Bone marrow (tissue), 2 donors: Measurements from ENCODE around the gene IKZF5.
A peak's percentile ranks its signal among the peaks of the same experiment; 100 is the strongest.

Experiments used
- DNase-seq, 2 donors: peaks; one replicate each; lab custom pipeline; 2025; lab: John Stamatoyannopoulos, UW

IKZF5 gene

DNA sequence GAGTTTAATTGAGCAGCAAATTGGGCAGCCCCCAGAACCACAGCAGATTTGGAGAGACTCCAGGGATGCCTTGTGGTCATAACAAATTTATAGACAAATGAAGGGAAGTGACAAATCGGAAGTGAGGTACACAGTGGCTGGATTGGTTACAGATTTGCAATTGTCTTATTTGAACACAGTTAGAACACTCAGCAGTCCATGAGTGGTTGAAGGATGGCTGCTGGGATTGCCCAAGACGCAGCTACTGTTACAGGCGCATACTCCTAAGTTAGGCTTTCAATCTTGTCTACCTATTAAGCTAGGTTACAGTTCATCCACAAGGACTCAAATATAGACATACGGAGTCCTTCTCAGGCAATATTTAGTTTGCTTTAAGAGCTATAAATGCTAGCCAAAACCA lies 7.6 kb upstream of the IKZF5 start:
- no peak for DNase-seq

DNA sequence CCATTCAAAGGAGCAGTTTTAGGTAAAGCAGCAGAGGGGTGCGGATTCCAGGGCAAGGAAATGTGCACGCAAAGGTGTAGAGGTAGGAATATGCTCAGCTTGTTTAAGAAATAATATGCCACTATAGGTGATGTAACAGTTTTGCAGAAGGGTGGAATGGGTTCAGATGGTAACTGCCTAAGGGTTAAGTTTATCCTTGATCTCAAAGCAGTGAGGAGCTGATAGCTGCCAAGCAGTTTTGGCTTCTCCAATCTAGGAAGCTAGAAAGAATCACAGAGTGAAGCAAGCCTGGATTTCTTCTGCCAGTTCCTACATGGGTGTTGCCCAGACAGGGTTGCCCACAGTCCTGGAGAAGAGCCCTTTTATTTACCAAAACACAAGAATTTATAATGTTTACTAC lies 6.2 kb upstream of the IKZF5 start:
- DNase-seq: no peak

DNA sequence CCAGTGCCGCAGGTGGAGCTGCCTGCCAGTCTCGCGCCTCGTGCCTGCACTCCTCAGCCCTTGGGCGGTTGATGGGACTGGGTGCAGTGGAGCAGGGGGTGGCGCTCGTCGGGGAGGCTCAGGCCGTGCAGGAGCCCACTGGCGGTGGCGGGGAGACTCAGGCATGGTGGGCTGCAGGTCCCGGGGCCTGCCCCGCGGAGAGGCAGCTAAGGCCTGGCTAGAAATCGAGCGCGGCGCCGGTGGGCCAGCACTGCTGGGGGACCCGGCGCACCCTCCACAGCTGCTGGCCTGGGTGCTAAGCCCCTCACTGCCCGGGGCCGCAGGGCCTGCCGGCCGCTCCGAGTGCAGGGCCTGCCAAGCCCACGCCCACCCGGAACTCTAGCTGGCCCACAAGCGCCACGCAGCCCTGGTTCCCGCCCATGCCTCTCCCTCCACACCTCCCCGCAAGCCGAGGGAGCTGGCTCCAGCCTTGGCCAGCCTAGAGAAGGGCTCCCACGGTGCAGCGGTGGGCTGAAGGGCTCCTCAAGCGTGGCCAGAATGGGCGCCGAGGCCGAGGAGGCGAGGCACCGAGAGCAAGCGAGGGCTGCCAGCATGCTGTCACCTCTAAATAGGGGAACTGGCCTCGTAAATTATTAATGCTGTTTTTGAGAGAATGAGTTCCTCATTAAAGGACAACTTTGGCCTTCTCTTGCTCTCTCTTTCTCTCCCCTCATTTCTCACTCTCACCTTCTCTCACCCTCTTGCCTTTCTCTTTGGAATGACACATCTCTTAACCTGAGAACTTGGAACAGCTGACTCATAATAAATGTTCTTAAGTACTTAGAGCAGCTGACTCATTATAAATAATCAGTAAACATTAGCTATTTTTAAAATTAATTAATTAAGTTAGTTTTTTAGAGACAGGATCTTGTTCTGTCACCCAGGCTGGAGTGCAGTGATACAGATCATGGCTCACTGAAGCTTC lies 5.1 kb upstream of the IKZF5 start:
- DNase-seq: no peak

DNA sequence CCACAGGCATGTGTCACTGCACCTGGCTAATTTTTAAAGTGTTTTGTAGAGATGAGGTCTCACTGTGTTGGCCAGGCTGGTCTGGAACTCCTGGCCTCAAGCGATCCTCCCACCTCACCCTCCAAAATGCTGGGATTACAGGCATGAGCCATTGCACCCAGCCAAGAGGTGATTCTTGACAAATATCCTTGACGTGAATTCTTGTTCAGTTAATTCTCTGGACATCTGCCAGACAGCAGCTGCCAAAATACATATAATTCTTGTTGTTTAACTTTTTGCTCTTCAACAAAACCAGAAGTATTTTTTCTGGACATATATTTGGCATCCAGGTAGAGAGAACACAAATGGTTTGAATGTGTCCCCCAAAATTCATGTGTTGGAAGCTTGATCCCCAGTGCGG lies 3.4 kb upstream of the IKZF5 start:
- DNase-seq: no peak

DNA sequence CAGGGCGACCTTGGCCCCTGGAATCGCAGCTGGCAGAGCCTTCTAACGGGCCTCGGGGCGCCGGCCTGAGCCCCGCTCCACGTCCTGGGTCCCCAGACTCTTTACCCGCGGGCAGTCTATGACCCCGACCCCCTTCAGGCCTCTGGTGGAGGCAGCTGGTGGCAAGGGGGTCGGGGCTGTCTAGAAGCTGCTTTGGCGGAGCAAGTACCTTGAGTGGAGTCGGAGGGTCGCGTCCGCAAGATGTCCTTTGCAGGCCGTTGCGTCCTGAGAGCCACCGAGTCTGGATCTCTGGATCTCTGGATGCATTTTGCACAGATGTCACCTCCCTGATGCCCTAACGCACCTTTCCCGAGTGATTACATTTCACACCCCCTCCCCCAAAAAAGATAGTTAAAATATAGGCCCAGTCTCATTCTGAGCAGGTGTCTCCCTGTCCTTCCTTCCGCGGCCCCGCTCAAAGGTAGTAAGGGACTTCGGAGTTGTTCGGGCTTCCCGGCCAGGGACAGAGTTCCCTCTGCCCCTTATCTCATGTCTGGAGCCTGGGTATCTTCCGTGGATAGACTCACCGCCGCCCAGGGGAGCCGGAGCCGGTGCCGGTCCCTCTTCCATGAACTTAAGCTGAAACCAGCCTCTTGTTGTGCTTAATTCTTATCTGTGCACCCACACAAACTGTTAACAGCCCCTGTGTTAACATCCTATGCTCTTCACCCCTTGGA lies 668 bp upstream of the IKZF5 start:
- peak in 1 of 2 donors; percentile 31 for DNase-seq

DNA sequence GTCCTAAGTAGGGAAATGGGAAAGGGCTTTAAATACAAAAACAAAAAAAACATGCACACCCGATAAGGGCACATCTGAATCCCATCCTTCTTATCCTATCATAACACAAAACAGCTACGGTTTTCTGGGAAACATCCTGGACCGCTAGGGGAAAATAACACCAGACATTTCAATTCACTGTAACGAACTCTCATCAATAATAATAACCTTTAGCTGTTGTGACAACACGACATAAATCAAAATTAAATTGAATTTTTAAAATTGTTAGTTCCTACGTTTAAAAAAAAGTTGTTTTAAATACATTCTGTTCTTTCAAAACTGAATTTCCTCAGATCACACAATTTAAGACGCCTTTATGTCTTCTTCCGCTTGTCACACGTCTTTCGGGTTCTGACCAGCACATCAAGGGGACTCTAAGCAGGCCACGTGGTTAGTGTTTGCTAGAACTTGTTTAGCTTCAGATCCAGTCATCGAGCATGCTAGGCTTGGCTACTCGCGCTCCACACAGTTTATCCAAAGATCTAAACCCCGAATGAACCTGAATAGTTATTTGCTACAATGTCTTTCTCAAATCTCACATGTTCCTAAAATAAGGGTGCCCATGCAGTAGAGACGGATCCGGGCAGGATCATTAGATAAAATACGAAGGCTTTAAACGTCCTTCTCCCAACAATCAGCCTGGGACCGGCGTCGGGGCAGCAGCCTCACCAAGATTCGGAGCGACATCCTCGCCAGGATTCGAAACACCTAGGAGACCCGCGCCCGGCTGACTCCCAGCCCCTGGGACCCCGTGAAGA lies 839 bp downstream of the IKZF5 start:
- no peak for DNase-seq

DNA sequence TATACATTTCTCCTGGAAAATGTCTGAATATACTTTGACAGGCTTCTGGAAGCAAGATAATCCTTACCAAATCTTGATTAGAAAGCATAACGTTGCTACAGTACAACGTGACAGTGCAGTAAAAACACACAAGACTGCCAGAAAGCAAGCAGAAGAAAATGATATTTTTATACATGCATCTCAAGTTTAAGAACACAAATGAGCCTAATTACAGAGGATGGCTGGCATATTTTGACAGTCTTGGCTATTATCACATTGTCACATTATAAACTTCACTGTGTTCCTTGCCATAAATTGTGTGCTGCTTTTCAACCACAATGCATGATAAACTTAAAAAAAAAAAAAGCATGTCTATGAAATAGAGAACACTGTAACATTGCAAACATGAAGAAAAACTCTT lies 4.3 kb downstream of the IKZF5 start:
- no peak for DNase-seq

DNA sequence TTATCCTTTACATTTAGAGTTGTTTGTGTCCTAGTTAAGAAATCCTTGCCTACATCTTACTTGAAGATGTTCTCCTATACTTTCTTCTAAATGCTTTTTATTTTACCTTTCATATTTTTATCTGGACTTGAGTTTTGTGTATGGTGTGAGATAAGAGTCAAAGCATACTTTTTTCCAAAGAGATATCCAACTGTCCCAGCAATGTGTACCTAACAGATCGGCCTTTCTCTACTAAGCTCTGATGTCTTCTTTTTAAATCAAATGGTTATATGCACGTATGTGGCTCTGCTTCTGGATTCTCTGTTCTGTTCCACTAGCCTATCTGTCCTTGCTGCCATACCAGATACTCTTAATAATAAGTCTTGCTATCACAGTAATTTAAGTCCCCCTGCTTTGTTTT lies 7.2 kb downstream of the IKZF5 start:
- DNase-seq: no peak

DNA sequence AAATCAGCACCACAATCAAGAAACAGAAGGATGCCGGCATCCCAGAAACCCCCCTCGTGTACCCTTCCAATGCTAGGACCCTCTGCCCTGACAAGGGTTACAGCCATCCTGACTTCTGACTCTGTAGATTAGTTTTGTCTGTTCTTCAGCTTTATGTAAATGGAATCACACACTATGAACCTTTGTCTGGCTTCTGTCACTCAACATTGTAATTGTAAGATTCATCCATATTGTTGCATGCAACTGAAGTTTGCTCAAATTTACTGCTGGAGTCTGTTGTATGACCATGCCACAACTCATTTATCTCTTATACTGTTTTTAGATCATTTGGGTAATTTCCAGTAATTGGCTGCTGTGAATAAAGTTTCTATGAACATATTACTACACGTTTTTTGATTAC lies 8.4 kb downstream of the IKZF5 start:
- DNase-seq: no peak

DNA sequence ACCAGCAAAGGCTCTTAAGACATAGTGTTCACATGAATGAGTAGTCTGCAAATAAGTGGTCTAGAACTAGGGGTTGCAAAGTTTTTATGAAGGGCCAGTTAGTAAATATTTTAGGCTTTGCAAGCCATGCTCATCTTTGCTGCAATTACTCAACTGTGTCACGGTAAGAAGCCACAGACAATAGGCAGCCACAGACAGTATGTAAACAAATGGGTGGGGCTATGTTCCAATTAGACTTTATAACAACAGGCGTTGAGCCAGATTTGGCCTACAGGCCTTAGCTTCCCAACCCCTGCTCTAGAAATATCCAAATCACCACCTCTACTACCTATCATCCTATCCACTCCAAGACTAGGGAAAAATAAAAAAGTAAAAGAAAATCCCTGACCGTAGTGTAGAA lies 9.2 kb downstream of the IKZF5 start:
- no peak for DNase-seq

DNA sequence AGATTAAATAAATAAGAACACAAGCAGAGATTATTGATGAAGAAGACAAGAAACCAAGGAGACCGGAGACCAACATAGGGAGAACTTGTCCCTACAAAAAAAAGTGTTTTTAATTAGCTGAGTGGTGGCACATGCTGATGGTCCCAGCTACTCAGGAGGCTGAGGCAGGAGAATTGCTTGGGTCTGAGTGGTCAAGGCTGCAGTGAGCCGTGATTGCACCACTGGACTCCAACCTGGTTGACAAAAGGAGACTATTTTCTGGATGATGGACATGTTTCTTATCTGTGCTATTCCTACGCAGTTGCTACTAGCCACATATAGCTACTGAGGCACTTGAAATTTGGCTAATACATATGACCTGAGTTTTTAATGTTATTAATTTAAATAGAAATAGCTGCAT lies 9.7 kb downstream of the IKZF5 start:
- no peak for DNase-seq

DNA sequence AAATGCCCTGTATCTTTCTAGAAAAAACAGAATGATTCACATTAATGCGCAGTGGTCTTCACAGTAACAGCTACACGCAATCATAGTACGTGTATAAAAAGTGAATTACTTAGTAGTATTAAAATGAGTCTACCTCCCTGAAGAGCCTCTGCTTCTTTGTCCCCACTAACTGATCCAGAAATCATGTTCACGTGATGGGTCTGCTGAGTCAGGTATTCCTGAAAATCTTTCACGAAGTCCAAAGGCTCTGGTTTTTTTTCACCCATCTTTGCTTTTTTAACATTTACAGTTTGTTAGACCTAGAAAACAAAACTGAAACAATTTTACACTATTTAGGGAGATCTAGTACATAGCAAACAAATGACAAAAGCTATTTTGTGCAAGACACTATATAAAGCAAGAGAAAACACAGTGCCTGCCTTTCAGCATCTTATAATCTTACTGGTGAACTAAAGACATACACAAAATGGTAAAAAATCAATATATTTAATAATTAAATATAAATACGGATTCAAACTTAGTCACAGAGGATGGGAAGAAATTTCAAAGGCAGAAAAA lies 10.2 kb downstream of the IKZF5 start:
- no peak for DNase-seq

DNA sequence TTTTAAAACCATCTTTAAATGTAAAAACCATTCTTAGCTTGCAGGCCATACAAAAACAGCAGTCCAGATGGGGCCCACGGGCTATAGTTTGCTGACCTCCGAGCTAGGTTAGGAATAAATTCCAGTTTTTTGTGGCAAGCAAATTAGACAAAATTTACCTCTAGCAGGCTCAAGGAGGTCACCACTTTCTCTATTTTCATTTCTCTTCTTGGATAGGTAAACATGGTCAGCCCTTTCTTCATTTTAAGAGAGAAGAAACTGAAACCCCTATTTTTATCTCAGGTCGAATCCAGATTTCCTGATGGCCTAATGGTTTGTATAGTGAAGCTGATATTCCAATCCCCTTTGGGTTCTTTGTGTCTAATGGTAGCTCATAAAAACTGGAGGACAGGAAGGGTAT lies 10.7 kb downstream of the IKZF5 start:
- DNase-seq: no peak

DNA sequence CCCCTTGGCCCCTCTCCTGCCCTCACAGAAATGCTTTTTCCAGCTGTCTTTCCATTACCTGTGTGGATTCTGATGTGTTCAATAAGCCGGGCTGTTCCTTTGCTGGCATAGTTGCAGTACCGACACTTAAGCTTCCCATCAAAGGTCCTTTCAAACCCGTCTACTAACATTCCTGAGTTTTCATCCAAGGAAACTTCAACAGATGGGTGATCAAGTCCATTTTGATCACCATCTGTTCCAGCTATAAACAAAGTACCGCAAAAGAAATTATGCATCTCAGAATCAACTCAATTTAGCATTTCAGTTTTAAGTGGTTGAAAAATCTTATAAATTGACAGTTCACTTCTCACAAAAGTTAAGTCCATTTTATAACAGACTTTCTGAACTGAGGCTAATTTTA lies 12.7 kb downstream of the IKZF5 start:
- DNase-seq: no peak

DNA sequence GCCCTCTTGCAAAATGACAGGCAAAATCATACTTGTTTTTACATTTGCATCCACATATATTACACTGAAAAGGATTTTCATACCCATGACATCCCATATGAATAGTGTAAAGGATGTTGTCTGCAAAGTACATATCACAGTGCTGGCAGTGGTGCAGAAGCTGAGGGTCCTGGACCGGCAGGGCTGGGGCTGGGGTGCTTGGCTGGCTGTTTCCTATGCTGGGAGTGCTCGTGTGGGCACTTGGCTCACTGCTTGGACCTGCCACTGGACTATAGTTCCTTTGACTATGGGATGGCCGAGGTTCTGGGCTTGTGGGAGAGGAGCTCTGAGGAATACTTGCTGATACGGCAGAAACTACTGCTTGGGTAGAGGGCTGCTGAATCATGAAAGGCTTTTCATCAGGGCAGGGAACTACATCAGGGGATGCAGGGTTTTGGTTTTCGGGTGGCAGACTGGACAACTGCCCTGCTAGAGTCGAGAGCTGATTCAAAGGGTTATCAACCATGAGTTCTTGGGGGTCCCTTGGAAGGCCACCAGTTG lies 14.7 kb downstream of the IKZF5 start:
- DNase-seq: no peak

DNA sequence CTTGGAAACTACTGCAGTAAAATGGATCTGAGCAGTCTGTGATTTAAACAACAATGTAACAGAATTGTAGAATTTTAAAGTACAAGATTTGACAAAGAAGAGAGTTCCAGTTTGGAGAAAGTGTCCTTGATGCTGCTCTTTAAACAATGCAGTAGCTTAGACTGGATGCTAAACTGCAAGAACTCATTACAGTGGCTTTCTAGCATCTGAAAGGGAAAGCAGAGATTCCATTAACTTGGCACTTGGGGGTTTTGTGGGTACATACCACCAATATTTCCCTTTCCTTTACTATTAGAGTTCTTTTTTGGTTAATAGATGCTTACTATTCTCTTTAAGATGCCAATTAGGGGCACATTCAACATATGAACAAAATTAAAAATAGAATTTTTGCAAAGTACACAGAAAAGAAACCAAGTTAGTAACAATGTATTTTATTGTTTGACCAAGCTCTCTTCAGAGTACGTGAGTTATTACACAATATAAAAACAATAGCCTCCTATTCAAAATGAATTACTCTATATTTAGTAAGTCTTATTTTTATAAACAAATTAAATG lies 16.5 kb downstream of the IKZF5 start:
- DNase-seq: no peak

DNA sequence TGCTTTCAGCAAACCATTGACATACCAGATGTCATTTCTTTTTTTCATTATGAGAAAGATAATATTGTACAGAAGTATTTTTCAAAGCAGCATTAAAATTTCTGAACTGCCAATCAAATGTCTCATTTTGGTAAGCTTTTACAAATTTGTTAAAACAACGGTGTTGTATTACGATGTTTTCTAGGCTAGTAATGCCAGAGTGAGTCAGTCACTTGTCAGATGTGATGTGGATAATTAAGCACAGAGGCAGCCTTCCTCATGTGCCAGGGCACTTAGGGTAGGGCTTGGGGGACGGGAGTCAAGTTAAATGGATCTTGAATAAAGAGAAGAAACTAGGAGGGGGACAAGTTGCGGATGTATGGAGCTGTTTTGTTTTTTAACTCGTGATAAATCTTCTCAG lies 18.3 kb downstream of the IKZF5 start:
- DNase-seq: no peak

DNA sequence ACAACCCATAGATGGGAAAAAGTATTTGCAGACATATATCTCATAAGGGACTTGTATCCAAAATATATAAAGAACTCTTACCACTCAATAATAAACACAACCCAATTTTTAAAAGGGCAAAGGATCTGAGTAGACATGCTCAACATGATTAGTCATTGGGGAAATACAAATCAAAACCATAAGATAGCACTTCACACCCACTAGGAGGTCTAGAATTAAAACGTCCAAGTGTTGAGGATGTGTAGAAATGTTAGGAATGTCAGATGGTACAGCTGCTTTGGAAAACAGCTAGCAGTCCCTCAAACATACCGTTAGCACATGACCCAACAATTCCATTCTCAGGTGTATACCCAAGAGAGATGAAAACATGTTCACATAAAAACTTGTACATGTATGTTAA lies 20.1 kb downstream of the IKZF5 start:
- DNase-seq: no peak

DNA sequence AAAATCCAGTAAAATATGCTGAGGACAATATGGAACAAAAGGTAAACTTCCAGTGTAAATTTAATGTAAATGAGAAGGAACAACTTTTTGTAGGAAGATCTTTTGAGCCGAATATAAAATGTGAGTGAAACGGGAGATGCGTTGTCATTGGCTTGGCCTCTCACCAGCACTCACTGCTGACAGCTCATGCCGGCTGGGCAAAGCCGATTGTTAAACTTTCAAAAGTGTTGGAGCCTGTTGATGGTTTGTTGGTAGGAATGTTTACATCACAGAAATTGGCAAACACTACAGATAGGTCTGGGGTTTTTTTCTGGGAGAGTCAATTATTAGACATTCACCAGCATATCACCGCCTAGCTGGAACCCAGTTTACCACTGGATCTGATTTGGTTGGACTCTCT lies 22.3 kb downstream of the IKZF5 start:
- no peak for DNase-seq

DNA sequence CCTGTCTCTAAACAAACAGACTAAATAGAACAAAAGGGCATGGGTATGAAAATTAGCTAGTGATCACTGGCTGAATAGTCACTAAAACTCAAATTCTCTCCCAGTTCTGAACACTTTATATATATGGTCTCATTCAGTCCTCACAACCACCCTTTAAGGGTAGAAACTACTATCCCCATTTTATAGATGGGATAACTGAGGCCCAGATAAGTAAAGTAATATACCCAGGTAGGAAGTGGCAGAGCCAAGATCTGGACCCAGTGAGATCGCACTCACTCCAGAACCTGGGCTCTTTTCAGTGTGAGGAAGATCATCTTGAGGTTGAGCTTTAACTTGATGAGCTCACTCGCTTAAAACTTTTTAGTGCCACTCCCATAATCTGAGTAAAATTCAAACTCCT lies 23.9 kb downstream of the IKZF5 start:
- DNase-seq: no peak

DNA sequence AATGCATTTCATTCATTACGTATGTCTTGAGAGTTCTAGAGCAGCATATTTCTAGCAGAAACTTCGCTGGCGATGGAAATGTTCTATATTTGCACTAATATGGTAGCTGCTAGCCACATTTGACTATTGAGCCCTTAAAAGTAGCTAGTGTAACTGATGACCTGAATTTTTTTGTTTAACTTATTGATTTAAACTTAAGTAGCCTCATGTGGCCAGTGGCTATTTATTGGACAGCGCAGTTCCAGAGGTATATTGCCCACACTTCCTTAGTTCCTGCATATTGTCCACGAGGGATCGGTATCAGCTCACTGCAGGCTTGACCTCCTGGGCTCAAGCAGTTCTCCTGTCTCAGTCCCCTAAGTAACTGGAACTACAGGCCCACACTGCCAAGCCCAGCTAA lies 24.7 kb downstream of the IKZF5 start:
- DNase-seq: no peak

DNA sequence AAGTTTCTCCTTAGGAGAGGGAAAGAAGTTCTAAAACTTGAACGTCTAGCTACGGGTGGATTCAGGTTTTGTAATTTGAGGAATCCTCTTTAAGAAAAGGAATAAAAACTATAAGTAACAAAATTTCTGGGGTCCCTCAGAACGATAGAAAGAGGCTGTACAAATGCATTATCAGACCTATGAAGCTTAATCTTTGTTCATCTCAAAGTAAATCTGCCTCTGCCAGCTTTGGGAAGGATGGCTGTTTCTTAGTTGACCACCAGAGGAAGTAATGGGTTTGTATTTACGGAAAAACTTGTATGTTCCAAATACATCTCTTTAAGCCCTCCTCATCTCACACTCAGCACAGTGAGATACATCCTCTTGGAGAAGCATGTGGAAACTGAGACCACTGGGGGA lies 27.5 kb downstream of the IKZF5 start:
- peak in 1 of 2 donors; percentile 4 for DNase-seq
